DMS53 (cell line): ENCODE results near the gene CDH13.

Source experiments
- DNase-seq: peaks from one replicate; lab custom pipeline; 2025; lab: John Stamatoyannopoulos, UW

Gene CDH13

GRCh38 chr16:82699711-82700495 is 73.1 kb downstream of the CDH13 start:
- peak; percentile 15 for DNase-seq

- no peak for DNase-seq
Measured at GRCh38 chr16:82700541-82701235, 73.9 kb downstream of the CDH13 start.

GRCh38 chr16:82701442-82701955 is 74.7 kb downstream of the CDH13 start:
- no peak for DNase-seq

GRCh38 chr16:82703161-82703560 is 76.4 kb downstream of the CDH13 start:
- no peak for DNase-seq

GRCh38 chr16:82703871-82704768 is 77.4 kb downstream of the CDH13 start:
- no peak for DNase-seq

GRCh38 chr16:82709987-82710386 is 83.2 kb downstream of the CDH13 start:
- DNase-seq: no peak

GRCh38 chr16:82713778-82714177 is 87.0 kb downstream of the CDH13 start:
- peak; percentile 5 for DNase-seq

- no peak for DNase-seq
Measured at GRCh38 chr16:82715160-82715559, 88.4 kb downstream of the CDH13 start.

GRCh38 chr16:82715833-82716232 is 89.1 kb downstream of the CDH13 start:
- no peak for DNase-seq

GRCh38 chr16:82716361-82716855 is 89.6 kb downstream of the CDH13 start:
- DNase-seq: no peak

GRCh38 chr16:82720414-82720813 is 93.6 kb downstream of the CDH13 start:
- DNase-seq: no peak

GRCh38 chr16:82726306-82726705 is 99.5 kb downstream of the CDH13 start:
- DNase-seq: no peak

GRCh38 chr16:82728901-82729300 is 102.1 kb downstream of the CDH13 start:
- no peak for DNase-seq

GRCh38 chr16:82730901-82731300 is 104.1 kb downstream of the CDH13 start:
- no peak for DNase-seq

- no peak for DNase-seq
Measured at GRCh38 chr16:82732461-82732860, 105.7 kb downstream of the CDH13 start.

- no peak for DNase-seq
Measured at GRCh38 chr16:82735186-82735585, 108.4 kb downstream of the CDH13 start.

GRCh38 chr16:82735673-82736091 is 108.9 kb downstream of the CDH13 start:
- DNase-seq: no peak

- no peak for DNase-seq
Measured at GRCh38 chr16:82736224-82736623, 109.5 kb downstream of the CDH13 start.

- no peak for DNase-seq
Measured at GRCh38 chr16:82738699-82739098, 111.9 kb downstream of the CDH13 start.

GRCh38 chr16:82741073-82741615 is 114.4 kb downstream of the CDH13 start:
- DNase-seq: no peak

GRCh38 chr16:82744958-82745357 is 118.2 kb downstream of the CDH13 start:
- DNase-seq: no peak

GRCh38 chr16:82748026-82748425 is 121.3 kb downstream of the CDH13 start:
- DNase-seq: no peak
